Gastroesophageal sphincter (tissue), 4 donors: ENCODE measurements around the gene FSHR. TPM values are rescaled to one million over a fixed set of nuclear protein-coding genes. Genes with fewer than 3 reads are reported as not detected.

Source experiments
- ATAC-seq: fragments of 150-250 bp; one replicate; pipeline ENCODE4 v1.9.1; 2016; ENCODE audit warnings: mild to moderate bottlenecking, moderate library complexity
- H3K27ac ChIP-seq, 4 donors: fragments of 200-600 bp; sonication (generic) in 3 of 4; 1 replicate in 3 of 4; 2 replicates in 1 of 4; pipeline ENCODE4 v1.5.1; 2016 to 2019
- H3K27me3 ChIP-seq: fragments of 200-600 bp; sonication (generic); one replicate; pipeline ENCODE4 v1.5.1; 2019
- H3K36me3 ChIP-seq, 2 donors: fragments of 200-600 bp; sonication (generic); one replicate each; pipeline ENCODE4 v1.5.1; 2019; ENCODE audit warnings: control low read depth in 1 of 2
- H3K4me1 ChIP-seq, 3 donors: fragments of 200-600 bp; sonication (generic); 1 replicate in 2 of 3; 2 replicates in 1 of 3; pipeline ENCODE4 v1.5.1; 2016 to 2019; ENCODE audit warnings: control low read depth in 2 of 3
- H3K4me3 ChIP-seq, 2 donors: fragments of 200-600 bp; sonication (generic); one replicate each; pipeline ENCODE4 v1.5.1; 2019; ENCODE audit warnings: mild to moderate bottlenecking in 1 of 2, moderate library complexity in 1 of 2
- H3K9me3 ChIP-seq, 3 donors: fragments of 200-600 bp; sonication (generic); one replicate each; pipeline ENCODE4 v1.5.1; 2017 to 2019; ENCODE audit warnings: control low read depth in 2 of 3
- EP300 ChIP-seq: sonication (generic); formaldehyde crosslinking; IDR thresholded peaks from one replicate; pipeline ENCODE4 v1.6.1; 2017; ENCODE audit warnings: antibody characterized with exemption, mild to moderate bottlenecking
- POLR2A ChIP-seq, 2 donors: fragments of 450-650 bp; IDR thresholded peaks; one replicate each; pipeline ENCODE4 v1.6.1; 2017; ENCODE audit warnings: antibody characterized with exemption in 2 of 2, mild to moderate bottlenecking in 2 of 2, moderate library complexity in 1 of 2
- POLR2AphosphoS5 ChIP-seq: sonication (generic); formaldehyde crosslinking; IDR thresholded peaks from one replicate; pipeline ENCODE4 v1.6.1; 2017; ENCODE audit warnings: antibody characterized with exemption
- WGBS, 2 donors: methylation state at CpG; one replicate each; pipeline ENCODE4 v1.1.5; 2018; ENCODE audit warnings: low coverage in 1 of 2; 5-methylcytosine and 5-hydroxymethylcytosine counted together
- total RNA-seq, 4 donors: library from RNA; depleted of rRNA; stranded (reverse); fragments of >200 nt; gene quantifications; one replicate each; pipeline ENCODE4 v1.1.0, GENCODE V29; 2016
- TF ChIP-seq, protein P1 (sequence below), 4 experiments: fragments of 200-600 bp in 2 of 4; fragments of 450-650 bp in 2 of 4; sonication (generic) in 1 of 4; IDR thresholded peaks; one replicate each; pipeline ENCODE4 v1.5.1; 2017 to 2019; ENCODE audit warnings: antibody characterized with exemption in 4 of 4, mild to moderate bottlenecking in 2 of 4, moderate library complexity in 2 of 4

Gene FSHR
- total RNA-seq, 4 donors from 2014 or later = not detected

DNA sequence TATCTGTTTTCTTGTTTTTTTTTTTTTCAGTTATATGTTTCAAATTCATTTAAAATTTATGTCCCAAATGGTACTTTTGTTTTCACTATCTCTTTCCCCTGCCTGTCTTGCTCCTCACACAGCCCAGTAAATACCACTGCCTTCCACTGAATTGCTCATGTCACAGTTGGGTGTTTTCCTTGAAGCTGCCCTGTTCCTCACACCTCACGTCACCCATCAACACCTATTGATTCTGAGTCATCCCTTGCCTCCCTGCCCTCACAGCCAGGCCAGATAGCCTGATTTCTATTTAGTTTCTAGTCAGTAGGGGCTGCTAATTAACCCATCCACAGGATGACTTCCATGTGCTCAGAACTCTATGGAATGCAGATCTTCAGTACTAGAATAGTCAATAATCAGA lies 25.3 kb downstream of the FSHR start:
- Histone ChIP-seq H3K9me3 (peaks cover 0 to 10% (median 0%) of the 10 kb centered on the region in 3 donors), H3K27me3 (no peaks in the 10 kb centered on the region), H3K4me1 (no peaks in the 10 kb centered on the region), H3K27ac (no peak overlapping the region), H3K36me3 (no peaks in the 10 kb centered on the region), H3K4me3 (no peak overlapping the region)
- ATAC-seq = no peak
- TF ChIP-seq, protein P1, sequence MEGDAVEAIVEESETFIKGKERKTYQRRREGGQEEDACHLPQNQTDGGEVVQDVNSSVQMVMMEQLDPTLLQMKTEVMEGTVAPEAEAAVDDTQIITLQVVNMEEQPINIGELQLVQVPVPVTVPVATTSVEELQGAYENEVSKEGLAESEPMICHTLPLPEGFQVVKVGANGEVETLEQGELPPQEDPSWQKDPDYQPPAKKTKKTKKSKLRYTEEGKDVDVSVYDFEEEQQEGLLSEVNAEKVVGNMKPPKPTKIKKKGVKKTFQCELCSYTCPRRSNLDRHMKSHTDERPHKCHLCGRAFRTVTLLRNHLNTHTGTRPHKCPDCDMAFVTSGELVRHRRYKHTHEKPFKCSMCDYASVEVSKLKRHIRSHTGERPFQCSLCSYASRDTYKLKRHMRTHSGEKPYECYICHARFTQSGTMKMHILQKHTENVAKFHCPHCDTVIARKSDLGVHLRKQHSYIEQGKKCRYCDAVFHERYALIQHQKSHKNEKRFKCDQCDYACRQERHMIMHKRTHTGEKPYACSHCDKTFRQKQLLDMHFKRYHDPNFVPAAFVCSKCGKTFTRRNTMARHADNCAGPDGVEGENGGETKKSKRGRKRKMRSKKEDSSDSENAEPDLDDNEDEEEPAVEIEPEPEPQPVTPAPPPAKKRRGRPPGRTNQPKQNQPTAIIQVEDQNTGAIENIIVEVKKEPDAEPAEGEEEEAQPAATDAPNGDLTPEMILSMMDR (IDR thresholded peaks at IDR 0.05) = no peak
- TF ChIP-seq POLR2A (IDR thresholded peaks at IDR 0.05) = no peak
- no peak for TF ChIP-seq POLR2AphosphoS5
- no peak for TF ChIP-seq EP300
- 44 to 57% methylated on average over 1 of the region's 1 CpG for WGBS, 2 donors

DNA sequence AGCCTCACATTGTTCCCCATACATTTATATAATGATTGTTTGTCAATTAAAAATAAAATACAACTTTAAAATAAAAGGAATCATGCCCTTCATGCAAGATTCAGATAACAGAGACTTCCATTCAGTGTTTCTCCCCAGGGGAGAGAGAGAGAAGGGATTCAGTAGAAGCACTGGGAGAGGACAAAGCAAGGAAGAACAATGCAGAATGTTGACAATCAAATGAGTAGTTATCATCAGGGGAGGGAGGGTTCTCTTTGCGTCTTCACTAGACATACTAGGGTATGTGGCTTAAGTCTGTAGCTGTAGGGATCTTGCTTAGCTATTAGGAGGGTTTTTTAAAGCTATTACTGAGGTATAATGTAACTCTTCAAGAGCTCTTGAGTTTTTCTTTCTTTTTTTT lies 30.7 kb downstream of the FSHR start:
- TF ChIP-seq POLR2AphosphoS5 = no peak
- TF ChIP-seq, protein P1 (IDR thresholded peaks at IDR 0.05) = no peak
- TF ChIP-seq EP300 = no peak
- no peak for TF ChIP-seq POLR2A (IDR thresholded peaks at IDR 0.05)
- no peaks in the 10 kb centered on the region for H3K9me3 ChIP-seq
- no peaks in the 10 kb centered on the region for H3K27me3 ChIP-seq
- no peaks in the 10 kb centered on the region for H3K4me1 ChIP-seq
- no peak overlapping the region for H3K4me3 ChIP-seq
- no peak overlapping the region for H3K27ac ChIP-seq
- ATAC-seq = no peak
- WGBS, 2 donors = 0 to 90% methylated on average over 1 of the region's 1 CpG
- no peaks in the 10 kb centered on the region for H3K36me3 ChIP-seq

DNA sequence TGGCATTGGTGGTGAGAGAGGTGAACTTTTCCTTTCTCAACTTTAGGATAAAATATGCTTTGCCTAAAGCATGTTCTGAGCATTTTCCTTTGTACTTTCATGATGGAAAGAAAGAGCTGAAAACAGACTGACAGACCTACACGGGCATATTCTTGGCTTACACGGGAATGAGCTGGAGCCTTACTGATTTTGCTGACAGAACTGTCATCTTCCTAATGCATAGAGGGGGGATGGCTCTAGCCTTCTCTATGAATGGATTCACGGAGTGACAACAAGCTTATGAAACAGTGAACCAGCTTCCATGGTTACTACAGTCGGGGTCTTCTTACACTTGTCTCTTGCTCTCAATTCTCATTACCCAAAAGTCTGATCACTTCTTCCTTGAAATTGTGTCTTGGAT lies 32.2 kb downstream of the FSHR start:
- ATAC-seq = no peak
- no peak overlapping the region for H3K27ac ChIP-seq
- WGBS, 2 donors = 76% methylated on average over 4 of the region's 4 CpGs; no CpG with 5 or more reads in 1 of the 2 donors
- no peaks in the 10 kb centered on the region for H3K9me3 ChIP-seq
- H3K36me3 ChIP-seq = no peaks in the 10 kb centered on the region
- H3K27me3 ChIP-seq = no peaks in the 10 kb centered on the region
- H3K4me1 ChIP-seq = no peaks in the 10 kb centered on the region
- H3K4me3 ChIP-seq = no peak overlapping the region
- TF ChIP-seq POLR2AphosphoS5 (no peak), EP300 (no peak), POLR2A (IDR thresholded peaks at IDR 0.05) (no peak)
- TF ChIP-seq, protein P1 (IDR thresholded peaks at IDR 0.05) = no peak

DNA sequence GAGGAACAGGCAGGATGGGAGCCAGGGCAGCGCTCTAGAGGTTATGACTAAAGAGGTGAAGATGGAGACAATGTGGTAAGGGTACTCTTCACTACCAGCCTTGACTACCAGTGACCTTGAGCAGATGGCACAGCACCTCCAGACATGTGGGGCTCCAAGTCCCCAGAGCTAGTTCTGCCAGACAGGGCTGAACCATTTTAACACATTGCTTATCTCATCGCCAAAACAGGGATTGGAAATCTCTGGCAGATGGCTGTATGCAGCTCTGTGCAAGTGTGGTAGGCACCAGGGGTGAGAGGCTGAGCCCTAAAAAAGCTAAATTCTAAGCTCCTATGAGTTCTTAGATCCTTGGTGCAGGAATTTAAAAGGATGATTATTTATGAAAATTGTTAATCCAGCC lies 41.3 kb downstream of the FSHR start:
- Histone ChIP-seq H3K4me1 (no peaks in the 10 kb centered on the region), H3K36me3 (no peaks in the 10 kb centered on the region), H3K9me3 (no peaks in the 10 kb centered on the region), H3K27ac (no peak overlapping the region), H3K4me3 (no peak overlapping the region), H3K27me3 (no peaks in the 10 kb centered on the region)
- 100% methylated on average over 1 to 2 of the region's 2 CpGs for WGBS, 2 donors
- TF ChIP-seq, protein P1 (IDR thresholded peaks at IDR 0.05) = no peak
- TF ChIP-seq EP300 (no peak), POLR2A (IDR thresholded peaks at IDR 0.05) (no peak), POLR2AphosphoS5 (no peak)
- ATAC-seq = no peak

DNA sequence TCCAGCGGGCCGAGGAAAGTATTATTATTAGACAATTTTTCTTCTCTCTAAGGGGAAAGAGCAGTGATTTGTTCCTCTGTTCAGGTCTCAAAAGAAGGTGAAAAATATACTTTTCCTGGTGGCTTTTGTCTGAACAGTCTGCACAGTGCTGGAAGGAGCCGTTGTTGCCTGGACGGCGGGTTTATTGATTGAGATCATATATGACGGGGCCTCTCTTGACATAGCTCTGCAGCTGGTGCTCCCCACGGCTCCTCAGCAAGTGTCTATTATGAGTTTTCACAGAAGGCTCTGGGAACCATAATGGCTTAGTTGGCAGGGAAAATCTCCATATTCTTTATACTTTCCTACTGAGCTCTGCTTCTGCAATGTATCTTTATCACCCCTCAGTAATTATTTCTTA lies 42.9 kb downstream of the FSHR start:
- WGBS, 2 donors = 33 to 49% methylated on average over 6 of the region's 7 CpGs

More for the DNA sequence above, 42.9 kb downstream of the FSHR start:
- Histone ChIP-seq H3K27me3 (no peaks in the 10 kb centered on the region), H3K4me3 (no peak overlapping the region), H3K36me3 (no peaks in the 10 kb centered on the region), H3K9me3 (no peaks in the 10 kb centered on the region), H3K27ac (no peak overlapping the region), H3K4me1 (no peaks in the 10 kb centered on the region)
- ATAC-seq = no peak
- TF ChIP-seq, protein P1 (IDR thresholded peaks at IDR 0.05) = no peak
- TF ChIP-seq POLR2A (IDR thresholded peaks at IDR 0.05) (no peak), EP300 (no peak), POLR2AphosphoS5 (no peak)
